A673 (cell line): ENCODE results near the gene GCN1. TPM values are rescaled to one million over a fixed set of nuclear protein-coding genes. Genes with fewer than 3 reads are reported as not detected.

ENCODE experiments used
- BruUV-seq: library from RNA; stranded (reverse); fragments of 400-500 nt; replicated peaks from 2 replicates; lab custom pipeline; 2021; lab: Mats Ljungman, UMichigan
- CTCF ChIA-PET: fragments of 300-600 bp; sonication (Branson Sonifier 250); formaldehyde crosslinking; loops from one replicate; lab custom pipeline; 2022; ENCODE audit warnings: antibody characterized with exemption; lab: Charles Lee
- POLR2A ChIA-PET: fragments of 300-600 bp; sonication (Branson Sonifier 250); formaldehyde crosslinking; loops from one replicate; lab custom pipeline; 2022; ENCODE audit warnings: antibody characterized with exemption; ENCODE audit not compliant: low non-redundant PET; lab: Charles Lee
- DNase-seq: peaks from one replicate; pipeline ENCODE4 v3.0.0-alpha.2; 2015; ENCODE audit warnings: low spot score
- H3K27ac ChIP-seq: fragments of 200-600 bp; sonication (generic); 2 replicates; pipeline ENCODE4 v1.5.1; 2016; ENCODE audit warnings: mixed run types, low read depth, mild to moderate bottlenecking, mixed read lengths, antibody characterized with exemption, low read length; ENCODE audit not compliant: poor library complexity, severe bottlenecking
- H3K27me3 ChIP-seq: fragments of 200-600 bp; sonication (generic); replicated peaks from 2 replicates; pipeline ENCODE4 v1.6.1; 2017; ENCODE audit warnings: mixed run types, low read depth, mild to moderate bottlenecking, mixed read lengths, antibody characterized with exemption, low read length; ENCODE audit not compliant: insufficient read depth, poor library complexity
- H3K36me3 ChIP-seq: fragments of 200-600 bp; sonication (generic); 2 replicates; pipeline ENCODE4 v1.6.1; 2016; ENCODE audit warnings: mixed run types, mild to moderate bottlenecking, mixed read lengths, antibody characterized with exemption, low read length; ENCODE audit not compliant: insufficient read depth, poor library complexity, severe bottlenecking
- H3K4me1 ChIP-seq: fragments of 200-600 bp; sonication (generic); 2 replicates; pipeline ENCODE4 v1.6.1; 2017; ENCODE audit warnings: mixed run types, mild to moderate bottlenecking, mixed read lengths, antibody characterized with exemption, low read length; ENCODE audit not compliant: insufficient read depth, poor library complexity, severe bottlenecking
- H3K4me3 ChIP-seq: fragments of 200-600 bp; sonication (generic); 2 replicates; pipeline ENCODE4 v1.5.1; 2016; ENCODE audit warnings: low read depth, mixed run types, mild to moderate bottlenecking, mixed read lengths, low read length; ENCODE audit not compliant: poor library complexity, severe bottlenecking
- H3K9me3 ChIP-seq: fragments of 200-600 bp; sonication (generic); 2 replicates; pipeline ENCODE4 v1.6.1; 2016; ENCODE audit warnings: mixed run types, low read depth, mild to moderate bottlenecking, mixed read lengths, antibody characterized with exemption, low read length; ENCODE audit not compliant: poor library complexity, severe bottlenecking
- EZH2 ChIP-seq: fragments of 200-600 bp; sonication (generic); IDR thresholded peaks from 2 replicates; pipeline ENCODE4 v1.6.1; 2017; ENCODE audit warnings: borderline replicate concordance, low read depth, mild to moderate bottlenecking, mixed read lengths, antibody characterized with exemption, low read length; ENCODE audit not compliant: poor library complexity, severe bottlenecking
- intact Hi-C: fragments of 100-400 bp; cut with micrococcal nuclease; formaldehyde crosslinking; loops from one replicate; pipeline ENCODE4 v1.10.0; 2022; ENCODE audit not compliant: unreplicated experiment
- total RNA-seq: library from RNA; stranded (reverse); gene quantifications from 2 replicates; pipeline ENCODE4 v1.2.3, GENCODE V29; 2021
- TF ChIP-seq, protein P1 (sequence below): fragments of 300-800, 200-600 bp; sonication (generic); conservative IDR thresholded peaks from 2 replicates; pipeline ENCODE4 v1.5.1; 2017; ENCODE audit warnings: low read depth, mild to moderate bottlenecking, antibody characterized with exemption, low read length, moderate library complexity, mixed read lengths

Gene GCN1
- total RNA-seq, 1 experiment from 2014 or later: 129 TPM

DNA sequence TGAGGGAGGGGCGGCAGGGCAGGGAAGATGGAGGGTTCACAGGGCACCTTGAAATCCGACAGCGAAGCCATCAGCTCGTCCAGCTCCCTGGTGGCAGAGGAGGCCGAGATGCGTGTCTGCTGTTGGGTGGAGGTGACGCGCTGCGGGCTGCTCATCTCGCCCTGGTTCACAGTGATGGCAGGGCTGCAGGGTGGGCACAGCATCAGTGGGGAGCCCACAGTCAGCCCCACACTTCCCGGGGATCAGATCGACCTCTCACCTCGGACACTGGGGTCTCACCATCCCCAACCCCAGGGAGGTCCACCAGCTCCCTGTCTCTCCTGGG lies 27.0 kb upstream of the GCN1 start:
- Histone ChIP-seq H3K4me3 (no peak overlapping the region), H3K36me3 (peaks cover 25% of the 10 kb centered on the region), H3K9me3 (no peaks in the 10 kb centered on the region), H3K4me1 (peaks cover 23% of the 10 kb centered on the region), H3K27ac (no peak overlapping the region), H3K27me3 (no peaks in the 10 kb centered on the region)
- TF ChIP-seq, protein P1, sequence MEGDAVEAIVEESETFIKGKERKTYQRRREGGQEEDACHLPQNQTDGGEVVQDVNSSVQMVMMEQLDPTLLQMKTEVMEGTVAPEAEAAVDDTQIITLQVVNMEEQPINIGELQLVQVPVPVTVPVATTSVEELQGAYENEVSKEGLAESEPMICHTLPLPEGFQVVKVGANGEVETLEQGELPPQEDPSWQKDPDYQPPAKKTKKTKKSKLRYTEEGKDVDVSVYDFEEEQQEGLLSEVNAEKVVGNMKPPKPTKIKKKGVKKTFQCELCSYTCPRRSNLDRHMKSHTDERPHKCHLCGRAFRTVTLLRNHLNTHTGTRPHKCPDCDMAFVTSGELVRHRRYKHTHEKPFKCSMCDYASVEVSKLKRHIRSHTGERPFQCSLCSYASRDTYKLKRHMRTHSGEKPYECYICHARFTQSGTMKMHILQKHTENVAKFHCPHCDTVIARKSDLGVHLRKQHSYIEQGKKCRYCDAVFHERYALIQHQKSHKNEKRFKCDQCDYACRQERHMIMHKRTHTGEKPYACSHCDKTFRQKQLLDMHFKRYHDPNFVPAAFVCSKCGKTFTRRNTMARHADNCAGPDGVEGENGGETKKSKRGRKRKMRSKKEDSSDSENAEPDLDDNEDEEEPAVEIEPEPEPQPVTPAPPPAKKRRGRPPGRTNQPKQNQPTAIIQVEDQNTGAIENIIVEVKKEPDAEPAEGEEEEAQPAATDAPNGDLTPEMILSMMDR: no peak
- TF ChIP-seq EZH2: no peak
- ChIA-PET CTCF (interaction anchor here (0.6 kb wide), 1 partner anchor 43 kb away, joined by 4 read pairs; no protein-coding TSS in a partner anchor), POLR2A (no interaction called here)
- no peak for DNase-seq
- BruUV-seq: no TSS peak
- intact Hi-C loops: loop anchor here (10.0 kb wide), 1 partner anchor 213 kb away; the partner anchor contains the start of gene COX6A1

DNA sequence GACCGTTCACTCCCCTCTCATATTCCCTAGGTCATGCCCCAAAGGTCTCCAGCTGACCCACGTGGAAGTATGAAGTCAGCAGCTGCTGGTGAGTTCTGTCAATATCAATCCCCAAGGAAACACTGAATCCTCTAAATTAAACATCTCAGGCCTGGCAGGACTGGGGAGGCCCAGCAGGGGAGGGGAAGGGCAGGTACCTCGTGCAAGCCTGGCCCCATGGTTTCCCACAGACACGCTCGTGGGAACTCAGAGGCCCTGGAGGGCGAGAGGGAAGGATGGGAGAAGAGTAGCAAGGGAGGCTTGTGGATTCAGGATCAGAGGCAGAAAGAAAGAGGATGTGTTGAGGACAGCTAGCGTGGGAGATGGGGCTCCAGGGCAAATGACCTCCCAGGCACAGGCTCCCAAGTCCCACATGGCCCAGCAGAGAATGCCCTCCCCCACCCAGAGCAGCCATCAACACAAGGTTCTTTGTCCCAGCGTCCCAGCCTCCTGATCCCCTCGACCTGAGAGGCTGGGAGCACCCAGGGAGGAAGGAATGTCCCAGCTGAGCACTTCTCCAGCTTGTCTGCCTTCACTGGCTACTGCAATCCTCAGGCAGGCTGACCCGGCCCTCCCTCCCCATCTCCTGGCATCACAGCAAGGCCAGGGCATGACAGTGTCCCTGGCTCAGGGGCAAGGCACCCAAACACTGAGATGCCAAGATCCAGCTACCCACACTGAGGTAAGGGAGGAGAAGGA lies 26.5 kb upstream of the GCN1 start:
- intact Hi-C loops: loop anchor here (10.0 kb wide), 1 partner anchor 214 kb away; the partner anchor contains the start of gene COX6A1
- TF ChIP-seq EZH2: no peak
- TF ChIP-seq, protein P1: no peak

DNA sequence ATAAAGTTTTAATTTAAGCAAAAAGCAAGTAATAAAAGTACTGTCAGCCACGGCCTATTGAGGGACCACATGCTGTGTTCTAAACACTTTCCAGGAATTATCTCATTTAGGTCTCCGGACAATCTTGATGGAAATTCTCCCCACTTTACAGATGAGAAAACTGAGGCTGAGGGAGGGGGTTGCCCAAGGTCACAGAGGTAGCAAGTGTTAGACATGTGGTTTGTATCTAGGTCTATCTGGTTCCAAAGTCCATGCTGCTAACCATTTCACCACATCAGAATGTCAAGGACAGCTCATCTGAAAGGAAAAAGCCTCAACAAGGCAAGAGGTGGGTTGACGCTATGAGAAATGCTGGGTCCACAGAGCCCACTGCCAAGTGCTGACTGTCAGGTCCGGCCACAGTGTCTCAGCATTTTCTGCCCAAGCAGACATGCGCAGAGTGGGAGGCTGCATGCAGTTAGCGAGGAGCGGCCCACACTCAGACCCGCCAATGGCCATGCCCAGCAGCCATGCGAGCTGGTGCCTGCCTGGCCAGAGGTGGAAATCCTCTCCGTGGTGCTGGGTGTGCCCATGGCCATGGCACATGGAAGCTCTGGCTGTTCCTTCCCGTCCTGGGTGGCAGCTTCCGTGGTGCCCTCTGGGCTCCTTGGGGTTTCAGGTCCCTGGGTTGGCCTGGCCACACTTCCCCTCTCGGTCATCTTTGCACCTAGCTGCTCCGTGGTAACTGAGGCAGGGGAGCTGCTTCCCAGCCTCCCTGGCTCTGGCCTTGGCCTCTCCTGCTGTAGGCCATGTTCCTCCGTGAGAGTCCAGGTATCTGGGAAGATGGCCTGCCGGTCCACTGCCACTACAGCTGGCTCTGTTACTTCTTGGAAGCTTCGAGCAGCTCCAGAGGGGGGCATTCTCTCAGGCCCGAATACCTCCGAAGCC lies 24.4 kb upstream of the GCN1 start:
- Histone ChIP-seq H3K9me3 (no peaks in the 10 kb centered on the region), H3K36me3 (peaks cover 36% of the 10 kb centered on the region), H3K27me3 (no peaks in the 10 kb centered on the region), H3K4me1 (no peaks in the 10 kb centered on the region), H3K4me3 (no peak overlapping the region), H3K27ac (no peak overlapping the region)
- BruUV-seq: no TSS peak
- ChIA-PET POLR2A (interaction anchor here (0.9 to 1.0 kb wide), 2 partner anchors 18 to 49 kb away, joined by 3 to 4 read pairs; no protein-coding TSS in a partner anchor), CTCF (interaction anchor here (0.5 to 0.6 kb wide), 2 partner anchors 9 to 72 kb away, joined by 3 read pairs; partner anchors contain the start of gene RNU4-2)
- no peak for DNase-seq
- no peak for TF ChIP-seq EZH2
- TF ChIP-seq, protein P1: no peak
- intact Hi-C loops: no loop called here

More for the DNA sequence above, 26.5 kb upstream of the GCN1 start:
- BruUV-seq: no TSS peak
- Histone ChIP-seq H3K27me3 (no peaks in the 10 kb centered on the region), H3K27ac (no peak overlapping the region), H3K9me3 (no peaks in the 10 kb centered on the region), H3K4me3 (no peak overlapping the region), H3K4me1 (peaks cover 18% of the 10 kb centered on the region), H3K36me3 (peaks cover 25% of the 10 kb centered on the region)
- ChIA-PET CTCF (interaction anchor here (1.0 kb wide), 1 partner anchor 81 kb away, joined by 4 read pairs; the partner anchor contains the start of gene SIRT4), POLR2A (interaction anchor here (0.5 to 1.2 kb wide), 2 partner anchors 20 to 311 kb away, joined by 4 to 7 read pairs; partner anchors contain the start of gene RPLP0)
- no peak for DNase-seq
